Measurements from ENCODE around the gene CKS1B. TPM values are rescaled to one million over a fixed set of nuclear protein-coding genes. Genes with fewer than 3 reads are reported as not detected.

CKS1B gene
- total RNA-seq, 1 experiment from 2014 or later: 258 TPM

- TF ChIP-seq NR3C1 (CRISPR knock-in tag; conservative IDR thresholded peaks at IDR 0.05; ENCODE audit: low read depth) (no peak), STAT6 (CRISPR knock-in tag; conservative IDR thresholded peaks at IDR 0.05; ENCODE audit: low read depth) (no peak), ZNF396 (CRISPR knock-in tag; IDR thresholded peaks at IDR 0.05; ENCODE audit: borderline replicate concordance) (no peak), FOXP4 (CRISPR knock-in tag; IDR thresholded peaks at IDR 0.05) (peak; percentile 75), NFYB (CRISPR knock-in tag; conservative IDR thresholded peaks at IDR 0.05; ENCODE audit: low read depth) (0 out of 2 replicates have a peak, but pooled peaks have one; percentile 14), JUN (CRISPR knock-in tag; IDR thresholded peaks at IDR 0.05) (no peak), MAX (CRISPR knock-in tag; IDR thresholded peaks at IDR 0.05) (peak; percentile 77), PRDM15 (CRISPR knock-in tag; IDR thresholded peaks at IDR 0.05) (no peak; the same call in 1 of the 2 replicates), TEAD1 (CRISPR knock-in tag; IDR thresholded peaks at IDR 0.05) (peak; percentile 88), CDX4 (CRISPR knock-in tag; IDR thresholded peaks at IDR 0.05; ENCODE audit: borderline replicate concordance) (no peak), AR (CRISPR knock-in tag; IDR thresholded peaks at IDR 0.05) (no peak), TEAD4 (CRISPR knock-in tag; IDR thresholded peaks at IDR 0.05) (no peak), USF1 (CRISPR knock-in tag; IDR thresholded peaks at IDR 0.05) (peak; percentile 61; the same call in 1 of the 2 replicates), ETV6 (CRISPR knock-in tag; IDR thresholded peaks at IDR 0.05) (peak; percentile 97), ZNF138 (CRISPR knock-in tag; conservative IDR thresholded peaks at IDR 0.05) (peak; percentile 80; the same call in 1 of the 2 replicates), PREB (CRISPR knock-in tag; IDR thresholded peaks at IDR 0.05; ENCODE audit: borderline replicate concordance) (no peak), CTCF (IDR thresholded peaks at IDR 0.05) (peak; percentile 84), TP53 (CRISPR knock-in tag; IDR thresholded peaks at IDR 0.05) (peak; percentile 77; the same call in 1 of the 2 replicates)
Measured at GRCh38 chr1:155017041-155017945, 42.8 kb downstream of the CKS1B start (continued).
